Suppressor macrophage (primary cell): ENCODE measurements around the gene ALKBH5.

Experiments
- DNase-seq, 4 experiments: peaks; one replicate each; pipeline ENCODE4 v3.0.0-alpha.2; 2020 to 2022
- total RNA-seq, 17 experiments: gene quantifications; one replicate each; lab custom pipeline; 2026; ENCODE audit warnings: mixed read lengths in 6 of 17, inconsistent platforms in 3 of 17; lab: John Stamatoyannopoulos, UW

Gene ALKBH5
- total RNA-seq: 45.4 to 150 (median 85.8) reads per million in 17 experiments

DNA sequence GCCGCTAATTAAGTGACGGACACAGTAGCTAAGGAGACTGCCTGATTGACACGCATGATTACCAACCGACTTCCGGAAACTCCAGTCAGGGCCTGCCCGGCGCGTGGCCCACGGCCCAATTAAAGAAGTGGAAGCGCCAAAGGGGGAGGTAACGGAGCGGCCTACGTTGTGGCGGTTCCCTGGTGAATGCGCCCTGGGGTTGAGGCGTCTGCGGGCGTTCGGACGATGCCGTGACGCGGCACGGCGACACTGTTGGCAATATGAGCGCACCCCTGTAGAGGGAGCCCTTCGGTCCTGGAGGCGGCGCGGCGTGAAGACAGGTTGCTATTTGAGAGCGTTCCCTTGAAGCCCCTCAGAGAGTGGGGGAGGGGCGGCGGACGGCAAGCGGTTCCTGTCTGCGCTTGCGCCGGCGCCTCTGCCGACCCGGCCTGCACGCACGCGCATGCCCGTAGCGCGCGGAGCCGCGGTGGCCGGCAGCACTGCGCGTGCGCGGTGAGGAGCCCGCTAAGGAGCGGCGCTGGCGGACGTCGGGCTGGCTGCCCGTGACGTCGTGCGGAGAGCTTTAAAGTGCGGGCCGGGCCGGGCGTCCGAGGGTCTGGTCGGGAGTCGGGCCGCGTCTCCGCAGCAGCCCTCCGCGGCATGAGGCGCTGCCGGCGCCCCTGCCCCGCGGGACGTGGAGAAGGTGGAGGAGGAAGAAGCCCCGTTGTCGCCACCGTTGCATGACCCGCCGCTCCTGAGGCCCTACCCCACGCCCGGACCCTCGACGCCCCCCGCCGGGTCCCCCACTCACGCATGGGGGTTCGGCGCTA, at the start of gene ALKBH5:
Gene ALKBH5, plus strand, starts transcription at position 495 of the 809 bp plus-strand sequence. CDS start 416 bp downstream, outside the sequence.
- peak; percentile 99 to 100 (median 99) for DNase-seq

DNA sequence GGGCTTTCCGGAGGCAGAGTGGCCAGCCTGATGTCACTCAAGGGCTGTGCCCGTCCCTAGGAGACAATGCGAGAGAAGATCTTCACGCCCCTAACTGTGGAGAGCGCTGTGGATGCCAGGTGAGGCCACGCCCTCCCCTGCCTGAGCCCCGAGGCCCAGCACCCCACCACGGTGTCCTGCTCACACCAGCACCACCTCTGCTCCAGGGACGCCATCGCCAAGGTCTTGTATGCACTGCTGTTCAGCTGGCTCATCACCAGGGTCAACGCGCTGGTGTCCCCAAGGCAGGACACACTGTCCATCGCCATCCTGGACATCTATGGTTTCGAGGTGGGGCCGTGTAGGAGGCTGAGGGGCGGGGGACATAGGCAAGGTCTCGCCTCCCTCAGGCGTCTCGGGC, 47.3 kb upstream of the ALKBH5 start:
- no peak for DNase-seq

DNA sequence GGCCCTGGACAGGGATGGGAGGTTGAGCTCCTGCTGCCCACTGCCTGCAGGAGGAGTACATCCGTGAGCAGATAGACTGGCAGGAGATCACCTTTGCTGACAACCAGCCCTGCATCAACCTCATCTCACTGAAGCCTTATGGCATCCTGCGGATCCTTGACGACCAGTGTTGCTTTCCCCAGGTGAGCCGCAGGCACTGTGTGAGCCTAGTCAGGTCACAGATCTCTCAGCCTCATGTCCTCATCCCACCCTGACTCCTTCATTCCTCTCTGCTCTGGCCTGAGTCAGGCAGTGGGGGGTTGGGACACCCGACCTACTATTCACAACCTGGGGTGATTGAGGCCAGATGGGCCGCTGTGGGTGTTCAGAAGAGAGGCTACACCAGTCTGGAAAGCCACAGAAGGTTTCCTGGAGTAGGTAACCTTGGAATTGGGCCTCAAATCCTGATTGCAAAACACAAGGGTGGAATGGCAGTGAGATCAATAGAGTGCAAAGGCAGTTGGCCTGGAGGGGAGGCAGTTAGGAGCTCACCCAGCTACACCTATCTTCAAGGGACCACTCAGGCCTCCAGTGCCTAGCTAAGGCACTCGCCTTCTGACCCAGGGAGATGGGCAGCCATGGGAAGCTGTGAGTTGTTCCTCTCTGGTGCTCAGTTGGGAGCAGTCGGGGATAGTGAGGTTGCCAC, 45.4 kb upstream of the ALKBH5 start:
- no peak for DNase-seq

DNA sequence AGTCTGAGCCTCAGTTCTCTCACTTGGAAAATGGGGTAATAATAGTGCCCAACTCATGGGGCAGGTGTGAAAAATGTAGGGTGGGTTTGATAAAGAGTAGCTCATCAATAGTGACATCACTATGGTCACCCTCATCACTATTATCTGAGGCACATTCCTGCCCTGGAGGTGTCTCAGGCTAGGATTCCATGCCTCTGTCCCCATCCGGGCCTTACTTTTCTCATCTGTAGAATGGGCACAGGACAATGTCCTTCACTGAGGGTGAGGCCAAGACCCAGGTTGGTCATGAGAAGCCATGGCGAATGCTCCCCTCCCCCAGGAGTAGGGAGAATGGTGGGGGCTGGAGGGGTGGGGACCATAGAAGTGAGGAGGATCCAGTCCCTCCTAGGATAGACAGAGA, 44.5 kb upstream of the ALKBH5 start:
- DNase-seq: no peak

DNA sequence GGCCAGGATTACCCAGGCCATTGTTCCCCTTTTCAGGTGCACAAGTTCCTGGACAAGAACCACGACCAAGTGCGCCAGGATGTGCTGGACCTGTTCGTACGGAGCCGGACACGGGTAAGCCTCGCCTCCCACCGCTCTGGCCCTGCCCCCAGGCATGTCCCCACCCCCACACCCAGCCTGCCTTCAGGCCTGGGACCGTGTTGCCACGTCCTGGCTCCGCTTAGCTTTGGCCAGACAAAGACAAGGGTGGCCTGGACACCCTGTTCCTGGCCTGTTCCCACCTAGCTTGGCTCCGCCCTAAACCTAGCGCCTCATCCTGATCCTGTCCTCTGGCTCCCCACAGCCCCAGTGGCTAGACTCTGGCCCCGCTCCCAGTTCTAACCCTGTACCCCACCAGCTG, 44.1 kb upstream of the ALKBH5 start:
- DNase-seq: no peak

DNA sequence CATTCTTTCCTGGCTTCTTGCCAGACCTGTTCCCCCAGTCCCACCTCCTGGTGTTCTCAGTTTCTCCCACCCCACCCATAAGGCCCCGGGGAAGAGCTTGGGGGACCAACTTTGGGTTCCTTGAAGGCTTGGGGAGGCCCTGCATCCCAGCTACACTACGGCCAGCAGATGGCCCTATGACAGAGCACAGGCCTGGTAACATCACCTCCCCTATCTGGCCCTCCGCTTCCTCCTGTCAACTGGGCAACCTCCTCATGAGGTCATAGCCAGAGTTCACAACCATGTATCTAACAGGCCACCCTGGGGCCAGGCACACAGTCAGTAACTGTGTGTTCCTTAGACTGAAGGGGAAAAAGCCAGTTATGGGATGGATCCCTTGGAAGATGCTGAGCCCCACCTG, 43.7 kb upstream of the ALKBH5 start:
- DNase-seq: peak in 3 of 4 experiments; percentile 37 to 50 (median 43)

DNA sequence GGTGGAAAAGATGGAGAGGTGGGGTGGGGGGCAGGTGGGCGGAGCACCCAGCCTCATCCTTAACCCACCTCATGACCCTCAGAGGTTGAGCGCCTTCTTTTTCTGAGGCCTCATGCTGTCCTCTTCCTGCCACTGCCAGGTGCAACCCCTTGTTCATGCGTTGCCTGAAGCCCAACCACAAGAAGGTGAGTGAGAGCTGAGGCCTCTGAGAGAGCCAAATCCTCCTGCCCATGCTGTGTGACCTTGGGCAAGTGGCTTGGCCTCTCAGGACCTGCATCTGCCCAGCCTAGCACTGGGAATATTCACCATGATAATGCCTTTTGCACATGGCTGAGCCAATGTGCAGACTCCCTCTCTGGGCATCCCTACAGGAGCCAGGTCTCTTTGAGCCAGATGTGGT, 43.0 kb upstream of the ALKBH5 start:
- DNase-seq: no peak

DNA sequence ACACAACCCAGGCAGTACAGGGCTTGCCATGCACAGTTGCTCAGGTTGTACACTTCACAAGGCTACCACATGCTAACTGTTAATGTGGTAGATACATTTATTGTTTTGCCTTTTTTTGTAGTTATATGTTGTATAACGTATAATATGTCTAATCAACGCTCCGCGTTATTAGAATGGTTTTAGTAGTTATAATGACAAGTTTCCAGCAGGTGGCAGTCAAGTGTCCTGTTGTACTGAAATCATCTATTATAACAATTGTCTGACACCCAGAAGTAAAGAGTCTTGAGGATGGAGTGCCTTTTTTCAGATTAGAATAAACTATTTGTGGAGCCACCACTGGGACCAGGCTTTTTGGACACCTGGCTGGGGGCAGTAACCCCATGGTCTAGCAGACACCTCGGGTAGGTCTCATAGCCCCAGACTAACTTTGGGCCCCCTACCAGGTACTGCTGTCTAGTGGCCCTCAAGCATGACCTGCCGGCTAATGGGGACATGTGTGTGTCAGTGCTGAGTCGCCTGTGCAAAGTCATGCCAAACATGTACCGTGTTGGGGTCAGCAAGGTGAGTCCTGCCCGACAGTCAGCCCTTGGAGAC, 42.3 kb upstream of the ALKBH5 start:
- DNase-seq: peak; percentile 74 to 87 (median 81)

DNA sequence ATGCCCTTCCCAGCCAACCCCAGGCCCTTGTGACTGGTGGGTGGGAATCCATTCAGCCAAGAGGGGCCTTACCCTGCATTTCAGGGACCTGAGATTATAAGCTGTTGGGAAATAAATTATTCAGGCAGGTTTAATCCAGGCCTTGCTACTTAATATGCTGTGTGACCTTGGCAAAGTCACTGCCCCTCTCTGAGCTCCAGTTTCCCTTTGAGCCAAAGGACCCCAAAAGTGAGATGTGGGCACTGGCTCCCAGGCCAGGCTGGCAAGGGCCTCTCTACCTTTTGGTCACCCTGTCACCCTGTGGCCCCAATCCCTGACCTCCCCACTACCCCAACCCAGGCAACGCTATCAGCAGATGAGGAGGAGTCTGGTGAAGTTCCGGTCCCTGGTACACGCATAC, 41.2 kb upstream of the ALKBH5 start:
- DNase-seq: no peak

DNA sequence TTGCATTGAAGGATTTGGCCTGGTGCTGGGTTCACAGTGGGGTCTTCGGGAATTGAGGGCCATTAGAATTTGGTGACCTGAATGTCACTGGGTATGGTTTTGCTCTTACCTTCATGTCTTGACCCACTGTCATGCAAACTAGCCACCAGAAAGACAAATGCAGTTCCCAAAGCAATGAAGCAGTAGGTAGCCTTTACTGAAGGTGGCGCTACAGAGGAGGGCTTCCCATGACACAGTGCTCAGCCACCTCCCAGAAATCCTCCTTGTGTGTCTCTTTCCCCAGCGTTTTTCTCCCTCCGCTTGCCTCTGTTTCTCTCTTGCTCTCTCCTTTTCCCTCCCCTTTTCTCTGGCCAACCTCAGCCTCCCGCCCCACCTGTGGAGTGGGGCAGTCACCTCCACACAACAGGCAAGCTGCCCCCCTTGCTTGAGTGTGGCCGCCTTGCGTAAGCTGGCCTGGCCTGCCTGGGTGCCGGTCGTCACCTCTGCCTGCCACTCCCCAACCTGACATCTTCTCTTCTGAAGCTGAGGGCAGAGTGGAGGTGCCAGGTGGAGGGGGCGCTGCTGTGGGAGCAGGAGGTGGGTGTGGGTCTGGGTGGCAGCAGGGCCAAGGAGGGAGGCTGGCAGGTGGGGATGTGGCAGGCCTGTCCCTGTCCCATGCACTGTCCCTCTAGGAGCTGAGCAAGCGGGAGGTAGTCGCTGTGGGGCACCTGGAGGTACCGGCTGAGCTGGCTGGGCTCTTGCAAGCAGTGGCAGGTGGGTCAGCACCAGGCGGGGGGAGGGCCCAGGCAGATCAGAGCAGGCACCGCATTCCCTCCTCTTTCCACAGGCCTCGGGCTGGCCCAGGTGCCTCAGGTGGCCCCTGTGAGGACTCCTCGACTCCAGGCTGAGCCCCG, 40.3 kb upstream of the ALKBH5 start:
- DNase-seq: peak in 3 of 4 experiments; percentile 26 to 40 (median 36)

DNA sequence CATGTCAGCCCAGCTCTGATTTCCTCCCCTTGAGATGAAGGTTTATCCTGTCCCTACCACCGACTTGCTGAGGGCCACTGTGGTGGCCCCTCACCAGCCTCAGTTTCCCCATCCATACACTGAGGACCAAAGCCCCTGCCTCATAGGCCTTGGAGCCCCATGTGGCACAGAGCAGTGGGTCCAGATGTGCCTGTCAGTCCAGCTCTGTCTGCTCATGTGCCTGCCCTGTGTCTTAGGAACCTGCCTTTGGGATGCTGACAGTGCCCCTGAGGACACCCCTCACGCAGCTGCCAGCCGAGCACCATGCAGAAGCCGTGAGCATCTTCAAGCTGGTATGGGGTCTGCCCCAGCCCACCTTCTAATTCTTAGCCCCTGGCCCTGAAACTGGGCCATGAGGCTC, 39.4 kb upstream of the ALKBH5 start:
- no peak for DNase-seq

DNA sequence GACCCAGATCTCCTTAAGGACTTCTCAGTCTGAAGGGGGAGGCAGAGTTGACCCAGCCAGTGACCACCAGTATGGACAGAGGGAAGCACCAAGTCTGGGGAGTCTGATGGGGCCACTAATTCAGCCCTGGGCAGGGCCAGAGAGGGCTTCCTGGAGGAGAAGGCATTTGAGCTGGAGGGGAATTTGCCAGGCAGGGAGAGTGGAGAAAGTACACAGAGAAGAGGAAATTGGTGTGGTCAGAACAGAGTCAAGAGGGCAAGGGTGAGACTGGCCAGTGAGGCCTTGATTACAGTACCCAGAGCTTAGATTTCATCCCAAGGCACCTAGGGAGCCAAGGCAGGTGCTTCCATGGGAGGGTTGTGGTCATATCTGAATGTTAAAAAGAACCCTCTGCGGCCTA, 38.8 kb upstream of the ALKBH5 start:
- DNase-seq: peak in 3 of 4 experiments; percentile 37 to 54 (median 49)

DNA sequence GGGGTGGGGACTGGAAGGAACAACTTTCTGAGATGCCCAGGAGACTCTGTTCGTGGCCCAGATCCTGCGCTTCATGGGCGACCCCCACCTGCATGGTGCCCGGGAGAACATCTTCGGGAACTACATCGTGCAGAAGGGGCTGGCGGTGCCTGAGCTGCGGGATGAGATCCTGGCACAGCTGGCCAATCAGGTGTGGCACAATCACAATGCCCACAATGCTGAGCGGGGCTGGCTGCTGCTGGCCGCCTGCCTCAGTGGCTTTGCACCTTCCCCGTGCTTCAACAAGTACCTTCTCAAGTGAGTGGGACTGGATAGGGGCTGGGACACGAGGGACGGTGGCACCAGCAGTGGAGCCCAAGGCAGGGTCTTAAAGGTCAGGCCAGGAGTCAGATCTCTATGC, 37.8 kb upstream of the ALKBH5 start:
- no peak for DNase-seq

DNA sequence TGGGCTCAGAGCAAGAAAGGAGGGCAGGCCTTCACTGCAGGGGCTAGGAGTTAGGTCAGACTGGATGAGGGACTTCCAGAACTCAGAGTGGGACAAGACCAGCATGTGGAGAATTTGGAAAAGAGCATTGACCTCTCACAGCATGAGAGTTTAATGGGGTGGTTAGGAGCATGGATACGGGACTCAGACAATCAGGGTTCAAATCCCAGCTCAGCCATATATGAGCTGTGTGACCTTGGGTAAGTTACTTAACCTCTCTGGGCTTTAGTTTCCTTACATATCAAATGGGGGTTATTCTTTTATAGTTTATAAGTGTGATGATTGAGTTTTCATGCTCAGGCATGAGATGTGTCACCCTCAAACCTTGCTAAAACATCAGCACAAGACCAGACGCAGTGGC, 37.4 kb upstream of the ALKBH5 start:
- DNase-seq: no peak

DNA sequence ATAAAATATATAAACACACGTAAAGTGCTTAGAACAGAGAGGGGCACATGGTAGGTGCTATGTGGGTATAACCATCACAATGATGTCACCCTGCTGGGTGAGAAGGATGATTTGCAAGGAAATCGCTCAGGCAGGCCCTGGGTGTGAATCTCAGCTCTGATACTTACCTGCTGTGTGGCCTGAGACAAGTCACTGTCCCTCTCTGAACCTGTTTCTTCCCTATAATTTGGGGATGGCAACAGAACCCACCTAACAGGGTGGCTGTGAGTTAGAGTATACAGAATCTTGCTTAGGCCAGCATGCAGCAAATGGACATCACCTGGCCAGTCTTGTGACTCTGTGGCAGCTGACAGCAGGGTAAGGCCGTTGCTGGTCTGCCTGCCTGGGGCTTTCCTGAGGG, 36.6 kb upstream of the ALKBH5 start:
- no peak for DNase-seq

DNA sequence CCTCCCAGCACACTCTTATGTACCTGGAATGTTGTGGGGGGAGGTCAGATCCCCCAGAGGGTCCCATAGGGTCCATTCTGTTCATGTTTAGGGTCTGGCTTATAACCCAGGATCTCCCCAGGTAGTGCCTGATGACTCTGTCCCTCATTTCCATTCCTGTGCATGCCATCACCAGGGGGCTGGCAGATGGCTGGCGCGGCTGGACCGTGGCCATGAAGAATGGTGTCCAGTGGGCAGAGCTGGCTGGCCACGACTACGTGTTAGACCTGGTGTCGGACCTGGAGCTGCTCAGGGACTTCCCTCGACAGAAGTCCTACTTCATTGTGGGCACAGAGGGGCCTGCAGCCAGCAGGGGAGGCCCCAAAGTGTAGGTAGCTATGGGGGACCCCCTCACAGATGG, 35.0 kb upstream of the ALKBH5 start:
- no peak for DNase-seq

DNA sequence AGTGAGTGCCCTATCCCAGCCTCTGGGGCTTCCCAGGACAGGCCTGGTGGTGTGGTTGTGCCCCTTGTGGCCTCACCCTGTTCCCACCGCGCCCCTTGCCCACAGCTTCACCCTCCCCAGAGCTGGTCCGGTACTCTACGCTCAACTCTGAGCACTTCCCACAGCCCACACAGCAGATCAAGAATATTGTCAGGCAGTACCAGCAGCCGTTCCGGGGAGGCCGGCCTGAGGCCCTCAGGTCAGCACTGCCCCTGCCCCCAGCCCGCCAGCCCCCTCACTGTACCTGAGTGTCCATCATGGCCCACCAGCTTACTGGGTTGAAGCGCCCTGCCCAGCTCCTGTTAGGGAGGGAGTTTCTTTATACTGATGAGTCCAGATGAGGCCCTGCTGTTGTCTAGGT, 32.3 kb upstream of the ALKBH5 start:
- DNase-seq: no peak

DNA sequence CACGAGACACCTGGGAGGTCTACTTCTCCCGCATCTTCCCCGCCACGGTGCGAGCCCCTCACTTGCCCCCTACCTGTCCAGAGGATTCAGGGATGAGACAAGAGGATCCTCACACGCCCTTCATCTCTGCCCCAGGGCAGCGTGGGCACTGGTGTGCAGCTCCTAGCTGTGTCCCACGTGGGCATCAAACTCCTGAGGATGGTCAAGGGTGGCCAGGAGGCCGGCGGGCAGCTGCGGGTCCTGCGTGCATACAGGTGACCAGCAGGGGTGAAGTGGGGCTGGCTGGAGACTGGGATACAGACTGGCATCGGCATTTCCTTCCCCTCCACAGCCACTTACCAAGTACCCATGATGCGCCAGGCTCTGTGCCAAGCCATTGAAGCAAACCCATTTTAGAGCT, 28.4 kb upstream of the ALKBH5 start:
- no peak for DNase-seq

DNA sequence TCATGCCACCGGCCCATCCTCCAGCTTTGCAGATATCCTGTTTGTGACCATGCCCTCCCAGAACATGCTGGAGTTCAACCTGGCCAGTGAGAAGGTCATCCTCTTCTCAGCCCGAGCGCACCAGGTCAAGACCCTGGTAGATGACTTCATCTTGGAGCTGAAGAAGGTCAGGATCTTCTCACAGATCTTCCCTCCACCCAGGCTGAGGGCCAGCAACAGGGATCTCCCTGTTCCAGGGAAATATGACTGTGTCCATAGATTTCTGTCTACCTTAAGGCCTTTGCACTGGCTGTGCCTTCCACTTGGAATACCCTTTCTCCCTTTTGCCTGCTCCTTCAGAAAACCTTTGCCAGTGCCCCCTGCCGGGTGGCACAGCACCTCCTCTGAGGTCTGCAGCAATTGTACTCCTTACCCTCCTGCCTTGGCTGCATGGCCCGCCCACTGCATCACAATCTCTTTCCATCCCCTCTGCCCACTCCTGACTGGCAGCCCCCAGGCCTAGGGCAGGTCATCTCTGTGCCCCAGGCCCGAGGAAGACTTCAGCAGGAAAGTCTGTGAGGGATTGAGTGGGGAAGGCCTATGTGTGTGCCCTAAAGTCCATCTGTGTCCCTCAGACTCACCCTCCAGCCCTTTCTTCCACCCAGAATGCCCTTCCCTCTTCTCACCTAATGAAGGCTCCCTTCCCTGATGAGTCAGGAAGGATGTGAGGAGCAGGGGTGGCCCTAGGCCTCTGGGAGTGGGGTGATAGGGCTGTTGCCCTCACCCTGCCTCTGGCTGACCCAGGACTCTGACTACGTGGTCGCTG, 27.3 kb upstream of the ALKBH5 start:
- DNase-seq: peak in 3 of 4 experiments; percentile 19 to 39 (median 34)

DNA sequence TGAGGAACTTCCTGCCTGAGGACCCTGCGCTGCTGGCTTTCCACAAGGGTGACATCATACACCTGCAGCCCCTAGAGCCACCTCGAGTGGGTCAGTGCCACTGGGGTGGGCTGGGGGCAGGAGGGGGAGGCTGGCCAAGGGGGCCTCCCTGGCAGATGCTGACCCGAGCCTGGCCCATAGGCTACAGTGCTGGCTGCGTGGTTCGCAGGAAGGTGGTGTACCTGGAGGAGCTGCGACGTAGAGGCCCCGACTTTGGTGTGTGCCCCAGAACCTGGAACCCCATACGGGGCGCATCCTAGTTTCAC, 26.7 kb upstream of the ALKBH5 start:
- DNase-seq: no peak

DNA sequence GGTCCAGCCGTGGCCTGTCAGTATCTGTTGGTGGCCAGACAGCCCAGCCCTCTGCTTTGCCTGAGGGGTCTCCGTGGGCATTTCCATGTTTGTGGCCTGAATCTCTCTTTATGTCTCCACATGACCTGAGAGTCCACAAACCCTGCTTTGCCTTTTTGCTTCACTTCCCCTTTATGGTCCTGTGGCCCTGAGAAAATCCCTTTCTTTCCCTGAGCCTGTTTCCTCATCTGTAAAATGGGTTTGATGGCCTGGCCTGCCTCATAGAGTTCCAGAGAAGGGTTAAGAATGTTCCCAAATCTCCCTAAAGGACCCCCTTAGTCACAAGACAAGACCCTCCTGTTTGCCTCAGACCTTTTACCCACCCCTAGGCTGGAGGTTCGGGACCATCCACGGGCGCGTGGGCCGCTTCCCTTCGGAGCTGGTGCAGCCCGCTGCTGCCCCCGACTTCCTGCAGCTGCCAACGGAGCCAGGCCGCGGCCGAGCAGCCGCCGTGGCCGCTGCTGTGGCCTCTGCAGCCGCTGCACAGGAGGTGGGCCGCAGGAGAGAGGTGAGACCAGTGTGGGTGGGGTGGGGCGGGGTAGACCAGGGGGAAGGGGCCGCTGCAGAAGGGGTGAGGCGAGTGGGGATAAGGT, 26.2 kb upstream of the ALKBH5 start:
- DNase-seq: peak in 3 of 4 experiments; percentile 34 to 50 (median 46)
